NCI-H2227 treated with DMSO at 0.1 percent for 48 hours (cell line): ENCODE data around the gene CTAG1A.
"Not testable (repeated sequence)": the region's sequence is repeated elsewhere in the genome, so short reads cannot be mapped to it uniquely, and the experiment has no call there.

Experiments used
- DNase-seq: peaks from one replicate; lab custom pipeline; 2025; lab: John Stamatoyannopoulos, UW

Gene CTAG1A

DNA sequence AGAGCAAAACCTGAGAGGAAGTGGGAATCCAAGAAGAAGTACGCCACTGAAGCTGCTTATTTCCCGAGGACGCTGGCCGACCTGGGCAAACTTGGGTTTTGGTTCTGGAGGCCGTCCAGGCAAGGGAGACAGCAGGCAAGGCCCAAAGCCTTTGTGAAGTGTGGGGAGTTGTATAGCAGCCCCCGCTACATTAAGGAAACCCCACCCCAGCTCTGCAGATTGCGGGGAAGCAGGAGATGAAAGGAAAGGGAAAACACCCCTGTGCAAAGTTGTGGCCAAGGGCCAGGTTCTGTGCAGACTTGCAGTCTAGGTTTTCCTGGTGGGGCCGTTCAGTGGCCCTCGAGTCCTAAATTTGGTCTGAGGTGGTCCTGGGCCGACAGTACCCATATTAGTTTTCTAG is 11.9 kb upstream of the CTAG1A start:
- DNase-seq = not testable (repeated sequence)

DNA sequence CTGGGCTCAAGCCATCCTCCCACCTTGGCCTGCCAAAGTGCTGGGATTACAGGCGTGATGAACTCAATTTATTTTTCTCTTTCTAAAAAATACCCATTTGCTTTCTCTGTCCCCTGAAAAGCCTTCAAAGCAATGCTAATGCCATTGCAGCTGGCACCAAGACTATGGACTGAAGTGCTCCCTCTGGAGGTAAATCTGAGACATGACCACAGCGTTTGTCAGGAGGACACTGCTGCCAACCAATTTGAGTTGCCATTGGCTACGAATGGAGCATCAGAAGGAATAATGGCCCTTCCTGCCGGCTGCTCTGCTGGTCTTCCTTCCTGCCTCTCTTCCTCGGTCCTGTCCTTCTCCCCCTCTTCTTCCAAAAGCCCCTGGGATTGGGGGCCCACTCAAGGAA is 9.9 kb upstream of the CTAG1A start:
- DNase-seq = not testable (repeated sequence)

- not testable (repeated sequence) for DNase-seq
Measured at GRCh38 chrX:154582994-154583393, 1.9 kb upstream of the CTAG1A start.

- DNase-seq = not testable (repeated sequence)
Measured at GRCh38 chrX:154590415-154590814, 5.5 kb downstream of the CTAG1A start.

- DNase-seq = no peak
Measured at GRCh38 chrX:154592505-154592904, 7.6 kb downstream of the CTAG1A start.

DNA sequence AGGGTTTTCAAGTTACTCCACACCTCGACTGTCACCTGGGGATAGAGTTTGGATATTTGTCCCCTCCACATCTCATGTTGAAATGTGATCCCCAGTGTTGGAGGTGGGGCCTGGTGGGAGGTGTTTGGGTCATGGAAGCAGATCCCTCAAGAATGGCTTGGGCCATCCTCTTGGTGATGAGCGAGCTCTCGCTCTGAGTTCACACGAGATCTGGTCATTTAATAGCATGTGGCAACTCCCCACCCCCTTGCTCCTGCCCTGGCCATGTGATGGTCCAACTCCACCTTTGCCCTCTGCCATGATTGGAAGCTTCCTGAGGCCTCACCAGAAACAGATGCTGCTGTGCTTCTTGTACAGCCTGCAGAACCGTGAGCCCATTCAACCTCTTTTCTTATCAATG is 8.3 kb downstream of the CTAG1A start:
- no peak for DNase-seq

DNA sequence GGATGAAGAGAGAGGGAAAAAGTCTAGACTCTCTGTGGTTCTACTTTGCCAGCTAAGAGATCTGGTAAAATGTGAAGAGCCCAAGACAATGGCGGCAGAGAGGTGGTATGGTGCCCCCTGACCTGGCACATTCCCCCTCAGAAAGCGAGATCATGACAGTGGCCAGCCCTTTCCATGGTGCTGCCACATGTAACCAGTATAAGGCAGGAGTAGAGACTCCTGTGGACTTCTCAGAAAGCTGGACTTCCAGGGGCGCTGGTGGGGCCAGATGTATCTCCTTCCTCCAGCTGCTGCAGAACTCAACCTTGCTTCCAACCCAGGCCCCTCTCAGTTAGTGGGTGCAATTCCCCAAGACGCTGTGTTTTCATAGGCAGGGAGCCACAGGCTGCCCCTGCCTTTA is 9.6 kb downstream of the CTAG1A start:
- no peak for DNase-seq

DNA sequence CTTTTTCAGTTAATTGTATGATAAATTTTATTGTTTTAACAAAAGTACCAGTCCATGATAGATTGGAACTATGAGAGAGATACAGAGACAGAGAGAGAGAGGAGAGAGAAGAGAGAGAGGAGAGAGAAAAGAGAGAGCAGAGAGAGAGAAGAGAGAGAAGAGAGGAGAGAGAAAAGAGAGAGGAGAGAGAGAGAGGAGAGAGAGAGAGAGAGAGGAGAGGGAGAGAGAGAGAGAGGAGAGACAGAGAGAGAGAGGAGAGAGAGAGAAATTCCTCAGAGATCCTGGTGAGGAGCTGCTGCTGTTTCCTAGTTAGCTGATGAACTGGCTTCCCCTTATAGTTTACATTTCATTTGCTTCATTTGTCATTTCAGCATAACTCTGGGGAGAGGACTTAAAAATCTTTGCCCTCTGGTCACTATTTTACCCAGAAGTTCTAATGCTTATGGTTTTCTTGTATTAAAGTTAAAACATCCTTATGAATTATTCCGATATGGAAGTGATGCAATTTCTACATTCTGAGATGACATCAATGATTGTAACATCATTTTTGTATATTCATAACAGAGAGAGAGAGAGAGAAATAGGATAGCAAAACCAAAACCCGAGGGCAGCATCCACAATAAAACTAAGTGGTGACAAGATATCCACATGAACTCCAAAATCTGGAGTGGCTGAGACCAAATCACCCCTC is 10.8 kb downstream of the CTAG1A start:
- no peak for DNase-seq

- no peak for DNase-seq
Measured at GRCh38 chrX:154596290-154596929, 11.5 kb downstream of the CTAG1A start.

DNA sequence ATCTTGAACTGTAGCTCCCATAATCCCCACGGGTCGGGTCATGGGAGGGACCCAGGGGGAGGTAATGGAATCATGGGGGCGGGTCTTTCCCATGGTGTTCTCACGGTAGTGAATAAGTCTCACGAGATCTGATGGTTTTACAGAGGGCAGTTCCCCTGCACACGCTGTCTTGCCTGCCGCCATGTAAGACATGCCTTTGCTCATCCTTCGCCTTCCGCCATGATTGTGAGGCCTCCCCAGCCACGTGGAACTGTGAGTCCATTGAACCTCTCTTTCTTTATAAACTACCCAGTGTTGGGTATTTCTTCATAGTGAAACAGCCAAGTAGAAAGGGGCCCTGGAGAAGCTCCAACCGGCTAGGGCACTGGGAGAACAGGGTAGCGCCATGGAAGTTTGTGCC is 12.3 kb downstream of the CTAG1A start:
- no peak for DNase-seq

DNA sequence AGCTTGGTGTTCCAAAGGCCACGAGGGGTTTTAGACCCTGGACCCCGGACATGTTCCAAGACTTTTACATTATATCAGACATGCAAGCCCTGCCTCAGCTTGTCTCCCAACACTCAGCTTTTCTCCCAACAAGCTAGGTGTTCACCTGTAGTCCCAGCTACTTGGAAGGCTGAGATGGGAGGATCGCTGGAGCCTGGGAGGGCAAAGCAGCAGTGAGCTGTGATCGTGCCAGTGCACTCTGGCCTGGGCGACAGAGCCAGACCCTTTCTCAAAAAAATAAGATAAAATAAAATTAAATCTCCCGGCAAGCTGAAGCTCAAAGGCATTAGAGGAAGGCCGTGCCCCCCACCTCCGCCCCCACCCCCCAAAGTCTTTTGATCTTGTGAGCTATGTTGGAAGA is 13.7 kb downstream of the CTAG1A start:
- no peak for DNase-seq

- DNase-seq = no peak
Measured at GRCh38 chrX:154599531-154599930, 14.6 kb downstream of the CTAG1A start.

- no peak for DNase-seq
Measured at GRCh38 chrX:154600759-154601374, 15.9 kb downstream of the CTAG1A start.

DNA sequence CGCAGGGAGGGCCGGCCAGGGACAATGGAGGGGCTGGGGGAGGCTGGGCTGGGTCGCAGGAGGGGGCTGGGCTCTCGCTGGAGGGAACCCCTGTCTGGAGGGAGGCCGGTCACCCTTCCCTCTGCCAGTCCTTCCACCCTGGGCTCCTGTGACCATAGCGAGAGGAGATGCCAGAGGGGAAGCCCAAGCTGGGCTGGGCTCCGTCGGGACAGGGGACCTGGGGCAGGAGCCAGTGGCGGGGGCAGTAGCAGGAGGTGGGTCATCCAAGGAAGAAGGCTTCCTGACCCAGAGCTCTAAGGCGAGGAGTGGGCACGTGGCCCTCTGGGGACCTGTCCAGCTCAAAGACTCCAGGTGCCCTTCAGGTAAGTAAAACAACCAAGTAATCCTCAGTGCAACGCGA is 17.3 kb downstream of the CTAG1A start:
- DNase-seq = no peak

GRCh38 chrX:154602766-154603437 is 18.0 kb downstream of the CTAG1A start:
- DNase-seq = no peak

GRCh38 chrX:154603438-154604430 is 18.8 kb downstream of the CTAG1A start:
- DNase-seq = no peak

DNA sequence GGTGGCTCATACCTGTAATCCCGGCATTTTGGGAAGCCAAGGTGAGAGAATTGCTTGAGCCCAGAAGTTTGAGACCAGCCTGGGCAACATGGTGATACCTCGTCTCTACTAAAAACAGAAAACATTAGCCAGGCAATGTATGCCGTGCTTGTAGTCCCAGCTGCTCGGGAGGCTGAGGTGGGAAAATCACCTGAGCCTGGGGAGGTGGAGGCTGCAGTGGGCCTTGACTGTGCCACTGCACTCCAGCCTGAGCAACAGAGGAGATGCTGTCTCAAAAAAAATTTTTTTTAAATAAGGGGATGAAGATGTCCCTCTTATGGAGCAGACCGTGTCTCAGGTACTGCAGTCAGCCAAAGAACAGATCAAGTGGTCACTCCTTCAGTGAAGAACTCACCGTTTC is 20.6 kb downstream of the CTAG1A start:
- no peak for DNase-seq

DNA sequence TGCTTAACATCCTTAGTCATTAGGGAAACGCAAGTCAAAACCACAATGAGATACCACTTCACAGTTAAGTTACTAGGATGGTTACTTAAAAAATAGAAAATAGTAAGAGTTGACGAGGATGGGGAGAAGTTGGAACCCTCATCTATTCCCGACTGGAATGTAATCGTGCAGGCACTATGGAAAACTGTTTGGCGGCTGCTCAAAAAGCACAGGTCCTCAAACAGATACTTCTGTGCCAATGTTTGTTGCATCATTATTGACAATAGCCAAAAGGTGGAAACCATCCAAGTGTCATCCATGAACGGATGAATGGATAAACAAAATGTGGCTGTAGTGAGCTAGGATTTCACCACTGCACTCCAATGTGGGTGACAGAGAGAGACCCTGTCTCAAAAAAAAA is 22.4 kb downstream of the CTAG1A start:
- DNase-seq = no peak

DNA sequence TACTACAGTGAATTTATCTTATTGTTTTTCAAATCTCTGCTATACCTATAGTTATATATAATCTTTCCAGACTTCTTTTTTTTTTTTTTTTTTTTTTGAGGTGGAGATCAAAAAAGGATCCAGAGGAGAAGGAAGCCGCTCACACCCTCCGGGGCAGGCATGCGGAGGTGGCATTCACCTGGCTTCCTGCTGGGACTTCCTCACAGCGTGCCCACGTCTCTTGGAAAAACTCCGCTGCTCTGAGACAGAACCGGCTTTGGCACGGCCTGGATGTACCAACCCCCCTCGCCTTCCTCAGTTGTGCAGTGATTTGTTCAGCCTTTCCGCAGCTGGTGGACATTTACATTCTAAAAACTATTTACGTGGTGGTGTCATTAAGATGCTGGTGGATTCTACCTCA is 23.0 kb downstream of the CTAG1A start:
- not testable (repeated sequence) for DNase-seq

DNA sequence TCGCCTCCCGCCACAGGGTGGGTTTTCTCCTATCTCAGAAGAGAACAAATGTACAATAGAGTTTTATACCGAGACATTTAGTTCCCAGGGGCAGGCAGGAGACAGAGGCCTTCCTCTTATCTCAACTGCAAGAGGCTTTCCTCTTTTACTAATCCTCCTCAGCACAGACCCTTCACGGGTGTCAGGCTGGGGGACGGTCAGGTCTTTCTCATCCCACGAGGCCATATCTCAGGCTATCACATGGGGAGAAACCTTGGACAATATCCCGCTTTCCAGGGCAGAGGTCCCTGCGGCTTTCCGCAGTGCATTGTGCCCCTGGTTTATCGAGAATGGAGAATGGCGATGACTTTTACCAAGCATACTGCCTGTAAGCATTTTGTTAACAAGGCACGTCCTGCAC is 23.9 kb downstream of the CTAG1A start:
- not testable (repeated sequence) for DNase-seq

DNA sequence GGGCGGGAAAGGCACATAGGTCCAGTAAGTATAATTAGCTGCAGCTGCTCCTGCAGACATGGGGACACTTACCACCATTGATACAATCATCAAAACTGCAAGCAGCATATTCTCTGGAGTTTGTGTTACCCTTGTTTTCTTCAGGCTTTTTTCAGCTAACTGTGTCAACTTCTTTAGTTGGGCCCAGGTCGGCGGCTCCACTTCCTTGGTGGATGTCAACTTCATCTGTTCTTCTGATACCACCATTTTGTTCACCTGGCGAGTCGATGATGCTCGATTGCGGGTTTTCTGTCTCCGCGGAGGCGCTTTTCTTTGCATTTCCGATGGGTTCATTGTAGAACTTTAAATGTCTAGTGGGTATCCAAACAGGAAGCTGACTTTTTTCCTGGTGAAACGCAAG is 26.2 kb downstream of the CTAG1A start:
- not testable (repeated sequence) for DNase-seq

- DNase-seq = not testable (repeated sequence)
Measured at GRCh38 chrX:154613586-154613985, 28.7 kb downstream of the CTAG1A start.
